ENCODE results near the gene ANAPC2.

- TF ChIP-seq REST (IDR thresholded peaks at IDR 0.05) (no peak), CTCF (IDR thresholded peaks at IDR 0.05) (no peak)
Measured at GRCh38 chr9:137206602-137207001, 18.2 kb upstream of the ANAPC2 start.
